ENCODE measurements around the gene RELL1.

RELL1 gene

DNA sequence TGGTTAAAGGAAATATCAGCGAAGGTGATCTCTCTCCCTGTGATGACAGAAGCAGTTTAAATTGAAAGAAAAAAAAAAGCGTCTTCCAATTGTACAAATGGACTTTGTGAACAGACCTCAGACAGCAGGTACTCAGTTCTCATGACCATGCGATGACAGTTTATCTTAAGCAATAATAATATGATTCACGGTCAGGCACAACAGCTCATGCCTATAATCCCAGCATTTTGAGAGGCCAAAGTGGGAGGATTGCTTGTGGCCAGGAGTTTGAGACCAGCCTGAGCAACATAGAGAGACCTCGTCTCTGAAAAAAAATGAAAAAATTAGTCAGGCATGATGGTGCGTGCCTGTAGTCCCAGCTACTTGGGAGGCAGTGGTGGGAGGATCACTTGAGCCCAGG, 51.0 kb downstream of the RELL1 start:
- no peak for DNase-seq (ENCODE audit: low read depth in 2 of 2)

DNA sequence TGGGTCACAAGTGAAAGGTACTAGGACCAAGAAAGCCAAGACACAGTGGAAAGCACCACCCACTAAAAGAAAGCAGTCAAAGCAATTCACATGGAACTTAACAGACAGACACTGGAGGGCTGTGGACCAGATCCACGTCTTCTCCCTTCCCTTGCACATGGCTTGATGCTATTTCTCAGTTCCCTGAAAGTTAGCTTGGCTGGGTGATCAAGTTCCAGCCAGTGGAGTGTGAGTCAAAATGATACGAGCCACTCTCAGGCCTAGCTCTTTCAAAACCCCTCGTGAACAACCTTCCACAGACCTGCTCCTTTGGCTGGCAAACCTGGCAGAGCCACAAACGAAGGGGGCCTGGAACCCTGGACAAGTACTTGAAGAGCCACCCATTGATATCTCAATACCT, 52.0 kb downstream of the RELL1 start:
- no peak for DNase-seq (ENCODE audit: low read depth in 2 of 2)

DNA sequence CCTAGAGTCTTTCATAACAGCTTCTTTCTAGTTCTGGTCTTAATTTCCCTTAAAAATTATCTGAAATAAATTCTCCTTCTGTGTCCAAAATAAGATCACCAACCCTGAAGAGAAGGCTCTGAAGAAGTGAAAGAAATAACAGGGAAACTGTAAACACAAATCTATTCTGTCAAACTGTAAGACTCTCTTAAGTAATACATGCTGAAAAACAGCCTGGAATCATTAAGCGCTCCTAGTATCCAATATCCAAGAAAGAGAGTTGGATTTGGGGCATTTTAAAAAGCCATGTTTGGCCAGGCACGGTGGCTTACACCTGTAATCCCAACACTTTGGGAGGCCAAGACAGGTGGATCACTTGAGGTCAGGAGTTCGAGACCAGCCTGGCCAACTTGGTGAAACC, 53.3 kb downstream of the RELL1 start:
- no peak for DNase-seq (ENCODE audit: low read depth in 2 of 2)

DNA sequence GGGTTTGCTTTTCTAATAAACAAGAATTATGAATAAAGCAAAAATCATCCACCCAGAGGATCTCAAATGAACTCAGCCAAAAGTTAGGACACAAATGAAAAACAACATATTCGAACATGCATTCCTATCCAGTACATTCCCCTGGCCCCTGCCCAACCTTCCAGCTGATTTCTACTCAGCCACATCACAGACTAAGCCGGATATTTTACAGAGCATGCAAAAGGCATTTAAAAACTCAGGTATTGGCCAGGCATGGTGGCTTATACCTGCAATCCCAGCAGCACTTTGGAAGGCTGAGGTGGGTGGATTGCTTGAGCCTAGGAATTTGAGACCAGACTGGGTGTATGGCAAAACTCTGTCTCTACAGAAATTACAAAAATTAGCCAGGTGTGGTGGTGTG, 54.6 kb downstream of the RELL1 start:
- DNase-seq (ENCODE audit: low read depth in 2 of 2), result no peak

DNA sequence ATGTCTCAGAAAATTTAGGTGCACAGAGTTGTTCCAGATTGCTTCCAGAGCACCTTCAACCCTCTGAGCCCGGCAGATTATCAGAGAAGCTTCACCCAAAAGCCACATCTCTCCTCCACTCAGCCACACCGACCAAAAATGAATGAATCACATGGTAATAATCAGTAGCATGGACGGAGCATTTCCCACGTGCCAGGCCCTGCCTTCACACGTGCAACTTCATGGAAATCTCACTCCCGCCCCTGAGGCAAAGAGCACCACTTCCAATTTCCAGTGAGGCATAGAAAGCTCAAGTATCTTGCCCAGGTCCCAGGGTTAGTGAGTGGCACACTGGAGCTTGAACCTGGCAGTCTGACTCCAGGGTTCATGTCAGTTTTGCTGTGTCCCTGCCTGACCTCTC, 56.5 kb downstream of the RELL1 start:
- no peak for DNase-seq (ENCODE audit: low read depth in 2 of 2)

DNA sequence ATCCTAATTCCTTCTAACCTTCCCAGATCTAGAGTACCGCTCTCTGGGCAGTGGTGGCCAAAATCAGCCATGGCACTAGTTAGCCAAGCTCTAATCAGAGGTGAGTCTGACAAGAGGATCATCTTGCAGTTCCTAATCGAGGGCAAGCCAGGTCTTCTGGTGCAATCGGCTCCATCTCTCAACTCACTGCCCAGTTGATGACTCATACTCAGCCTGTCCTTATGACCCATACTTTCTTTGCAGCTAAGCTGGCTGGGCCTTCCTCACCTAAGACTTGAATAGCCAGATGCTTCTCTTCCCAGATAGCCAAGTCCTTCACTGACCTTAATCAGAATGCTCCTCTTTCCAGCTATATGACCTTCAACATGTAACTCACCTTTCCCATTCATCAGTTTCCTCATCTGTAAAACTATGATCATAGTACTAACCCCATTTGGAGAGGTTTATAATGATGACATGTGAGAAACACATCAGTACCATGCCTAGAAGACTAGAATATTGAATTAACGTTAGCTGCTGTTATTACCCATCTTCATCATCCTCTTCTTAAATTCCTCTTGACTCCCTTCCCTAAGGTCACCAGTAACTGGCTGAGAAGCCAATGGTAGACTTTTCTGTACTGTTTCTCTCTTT, 57.1 kb downstream of the RELL1 start:
- no peak for DNase-seq (ENCODE audit: low read depth in 2 of 2)

DNA sequence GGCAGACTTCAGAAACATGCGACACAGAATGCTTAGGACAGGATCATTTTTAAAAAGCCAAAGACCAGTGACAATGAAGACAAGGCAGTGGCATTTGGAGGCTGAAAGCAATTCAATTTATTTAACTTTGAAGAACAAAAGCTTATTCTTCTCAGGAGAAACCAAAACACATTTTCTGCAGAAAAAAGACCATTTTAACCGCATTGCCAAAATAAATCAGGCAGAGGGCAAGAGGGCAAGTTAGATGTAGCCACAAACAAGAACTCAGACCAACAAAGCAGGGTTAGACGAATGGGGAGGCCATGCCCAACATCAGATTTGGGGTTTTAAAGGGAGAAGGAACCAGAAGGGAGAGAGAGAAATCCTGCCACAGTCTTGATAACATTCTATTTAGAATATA, 58.9 kb downstream of the RELL1 start:
- DNase-seq (ENCODE audit: low read depth in 2 of 2), result no peak

DNA sequence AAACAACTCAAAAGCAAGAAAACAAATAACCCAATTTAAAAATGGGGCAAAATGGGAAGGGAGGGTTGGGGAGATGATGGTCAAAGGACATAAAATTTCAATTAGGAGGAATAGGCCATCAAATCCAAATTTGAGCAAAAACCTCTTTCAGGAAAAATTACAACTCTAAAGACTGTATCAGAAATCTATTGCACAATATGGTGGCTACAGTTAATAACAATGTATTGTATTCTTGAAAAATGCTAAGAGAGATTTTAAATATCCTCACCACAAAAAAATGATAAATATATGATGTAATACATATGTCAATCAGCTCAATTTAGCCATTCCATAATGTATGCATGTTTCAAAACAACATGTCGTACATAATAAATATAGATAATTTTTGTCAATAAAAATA, 60.7 kb downstream of the RELL1 start:
- DNase-seq (ENCODE audit: low read depth in 2 of 2), result no peak

DNA sequence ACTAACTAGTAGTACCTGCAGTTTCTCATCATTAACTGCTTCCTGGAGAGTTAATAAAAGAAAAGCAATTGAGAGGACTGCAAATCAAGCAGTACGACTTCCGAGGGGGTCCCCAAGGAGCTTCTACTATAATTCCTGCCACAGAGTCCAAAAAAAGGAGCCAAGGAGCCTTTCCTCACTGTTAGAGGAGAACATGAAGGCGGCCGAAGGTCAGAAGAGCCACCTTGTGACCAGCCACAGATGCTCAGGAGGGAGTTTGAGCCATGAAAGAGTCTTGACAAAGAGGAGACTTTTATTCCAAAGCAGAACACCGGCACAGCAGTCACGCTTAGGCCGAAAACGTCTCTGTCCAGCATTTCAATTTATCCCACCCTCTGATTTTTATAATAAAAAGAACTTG, 62.2 kb downstream of the RELL1 start:
- no peak for DNase-seq (ENCODE audit: low read depth in 2 of 2)

DNA sequence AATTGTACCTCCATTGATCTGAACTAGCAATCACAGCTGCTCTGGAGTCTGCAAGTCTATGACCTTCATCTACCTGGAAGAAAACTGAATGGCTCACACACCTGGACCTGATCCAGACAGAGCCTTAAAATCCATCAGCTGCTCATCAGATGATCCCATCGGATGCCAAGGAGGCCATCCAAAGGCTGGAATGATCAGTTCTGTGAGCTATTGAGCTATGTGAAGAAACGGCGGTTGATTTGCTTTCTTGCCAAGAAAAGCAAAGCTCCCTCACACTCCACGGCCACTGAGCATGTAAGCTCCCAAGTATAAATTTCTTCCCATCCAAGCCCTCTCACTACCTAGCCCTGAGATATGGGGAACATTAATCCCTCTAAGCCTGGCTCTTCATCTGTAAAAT, 63.1 kb downstream of the RELL1 start:
- no peak for DNase-seq (ENCODE audit: low read depth in 2 of 2)

DNA sequence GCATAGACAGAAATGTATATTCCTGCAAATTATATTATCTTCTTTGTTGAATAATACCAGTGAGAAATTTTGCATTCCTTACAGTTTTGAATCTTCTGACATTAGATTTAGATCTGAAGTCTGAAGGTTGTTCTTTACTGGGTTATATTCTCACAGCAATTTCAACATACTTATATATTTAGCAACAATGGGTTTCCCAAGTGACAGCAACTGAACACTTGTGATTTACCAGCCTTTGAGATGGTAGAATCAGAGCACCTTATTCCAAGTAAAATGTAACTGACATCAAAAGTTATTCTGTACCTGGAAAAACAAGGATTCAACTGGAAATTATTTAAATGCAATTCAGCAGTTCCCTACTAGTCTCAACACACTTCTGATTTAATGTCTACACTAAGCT, 66.0 kb downstream of the RELL1 start:
- DNase-seq (ENCODE audit: low read depth in 2 of 2), result no peak

DNA sequence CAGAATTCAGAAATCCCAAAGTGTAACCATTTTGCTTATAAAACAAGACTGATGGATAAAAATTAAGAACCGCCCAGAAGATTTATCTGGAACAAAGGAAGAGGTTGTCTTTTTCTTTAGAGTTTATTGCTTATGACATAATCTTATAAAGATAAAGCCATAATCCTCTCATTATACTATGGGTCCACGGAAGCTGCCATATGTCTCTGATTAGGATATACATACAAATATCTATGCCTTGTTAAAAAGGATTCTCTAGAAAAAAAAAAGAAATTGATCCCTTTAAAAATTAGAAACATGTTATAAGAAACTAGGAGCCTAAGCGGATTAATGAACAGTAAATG, 70.5 kb downstream of the RELL1 start:
- DNase-seq (ENCODE audit: low read depth in 2 of 2), result no peak

DNA sequence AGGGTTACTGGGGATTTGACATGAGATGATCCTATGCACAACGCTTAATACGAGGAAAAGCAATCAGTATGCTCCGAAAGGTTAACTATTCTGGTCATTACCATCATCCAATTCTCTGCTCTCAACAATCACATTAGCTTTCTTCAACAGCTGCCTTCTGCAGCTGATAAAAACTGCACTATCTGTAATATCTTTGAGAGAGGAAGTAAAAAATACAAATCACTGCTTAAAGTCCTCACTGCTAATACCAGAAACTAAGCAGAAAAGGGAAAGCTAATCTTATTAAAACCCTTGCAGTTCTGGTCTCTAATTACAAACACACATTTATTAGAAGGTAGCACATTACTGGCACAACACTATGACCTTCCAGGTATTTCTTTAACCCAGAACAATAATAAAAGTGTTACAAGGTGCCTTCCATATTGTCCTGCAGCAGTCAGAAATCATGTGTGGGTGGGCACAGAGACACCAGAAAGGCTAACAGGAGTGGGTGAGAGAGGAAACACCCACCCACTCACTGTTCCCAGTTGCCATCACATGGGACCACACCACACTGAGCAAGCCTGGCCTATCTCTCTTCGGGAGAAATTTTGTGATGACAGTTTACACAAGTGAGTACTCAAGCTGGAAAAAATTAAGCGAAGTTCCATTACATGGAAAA, 71.0 kb downstream of the RELL1 start:
- no peak for DNase-seq (ENCODE audit: low read depth in 2 of 2)

DNA sequence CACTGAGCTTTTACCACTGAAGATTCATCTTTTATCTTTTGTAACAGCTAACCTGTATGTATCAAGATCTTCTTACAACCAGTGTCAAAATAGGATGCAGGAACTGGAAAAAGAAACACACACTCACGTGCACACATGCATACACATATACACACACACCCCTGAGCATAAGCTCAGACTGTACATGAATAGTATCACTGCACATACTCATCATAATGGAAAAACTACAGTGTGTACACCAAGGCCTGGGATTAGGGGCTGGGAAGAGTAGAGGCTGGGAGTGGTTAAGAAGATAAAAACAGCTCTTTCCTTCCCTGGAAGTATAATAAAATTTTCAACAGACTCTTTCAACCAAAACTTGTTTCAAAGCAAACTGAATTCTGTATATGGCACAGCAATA, 73.4 kb downstream of the RELL1 start:
- DNase-seq (ENCODE audit: low read depth in 2 of 2), result no peak

DNA sequence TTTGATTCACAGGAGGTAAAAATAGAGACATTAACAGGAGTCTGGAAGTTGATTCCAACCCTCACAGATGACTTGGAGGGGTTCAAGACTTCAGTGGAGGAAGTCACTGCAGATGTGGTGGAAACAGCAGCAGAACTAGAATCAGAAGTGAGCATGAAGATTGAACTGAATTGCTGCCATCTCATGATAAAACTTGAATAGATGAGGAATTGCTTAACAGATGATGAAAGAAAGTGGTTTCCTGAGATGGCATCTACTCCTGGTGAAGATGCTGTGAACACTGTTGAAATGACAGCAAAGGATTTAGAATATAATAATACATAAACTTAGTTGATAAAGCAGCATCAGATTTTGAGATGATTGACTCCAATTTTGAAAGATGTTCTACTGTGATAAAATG, 76.5 kb downstream of the RELL1 start:
- DNase-seq (ENCODE audit: low read depth in 2 of 2), result no peak

DNA sequence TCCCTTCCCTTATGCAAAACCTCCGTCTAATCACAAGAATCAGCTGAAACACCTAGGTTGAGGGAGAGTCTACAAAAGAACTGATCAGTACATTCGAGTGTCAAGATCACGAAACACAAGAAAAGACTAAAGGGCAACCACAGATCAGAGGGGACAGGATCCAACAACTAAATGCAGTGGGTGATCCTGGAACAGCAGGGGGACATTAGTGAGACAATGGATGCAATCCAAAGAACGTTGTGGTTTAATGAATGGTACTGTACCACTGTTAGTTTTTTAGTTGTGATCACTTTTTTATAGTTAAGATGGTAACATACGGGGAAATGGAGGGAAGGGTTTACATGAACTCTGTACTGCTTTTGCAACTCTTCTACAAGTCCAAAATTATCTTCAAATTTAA, 79.2 kb downstream of the RELL1 start:
- no peak for DNase-seq (ENCODE audit: low read depth in 2 of 2)

DNA sequence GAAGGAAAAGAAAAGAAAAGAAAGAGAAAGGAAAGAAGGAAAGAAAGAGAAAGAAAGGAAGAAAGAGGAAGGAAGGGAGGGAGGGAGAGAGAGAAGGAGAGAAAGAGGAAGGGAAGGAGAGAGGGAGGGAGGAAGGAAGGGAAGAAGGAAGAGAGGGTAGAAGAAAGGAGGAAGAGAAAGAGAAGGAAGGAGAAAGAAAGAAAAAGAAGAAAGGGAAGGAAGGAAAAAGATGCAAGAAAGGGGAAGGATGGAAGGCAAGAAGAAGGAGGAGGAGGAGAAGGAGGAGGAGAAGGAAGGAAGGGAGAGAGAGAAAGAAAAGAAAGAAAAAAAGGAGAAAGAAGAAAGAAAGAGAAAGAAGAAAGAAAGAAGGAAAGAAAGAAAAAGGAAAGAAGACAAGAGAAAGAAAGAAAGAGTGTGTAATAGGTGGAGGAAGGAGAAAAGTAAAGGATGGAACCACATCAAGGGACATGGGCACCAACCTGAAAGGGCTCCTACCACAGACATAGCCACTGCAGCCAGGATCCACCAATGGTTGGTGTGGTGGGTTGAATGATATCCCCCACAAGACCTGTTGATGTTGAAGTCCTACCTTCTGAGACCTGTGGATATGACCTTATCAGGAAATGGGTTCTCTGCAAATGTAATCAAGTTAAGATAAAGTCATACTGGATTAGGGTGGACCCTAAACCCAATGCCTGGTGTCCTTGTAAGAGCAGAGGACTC, 80.2 kb downstream of the RELL1 start:
- DNase-seq (ENCODE audit: low read depth in 2 of 2), result no peak

DNA sequence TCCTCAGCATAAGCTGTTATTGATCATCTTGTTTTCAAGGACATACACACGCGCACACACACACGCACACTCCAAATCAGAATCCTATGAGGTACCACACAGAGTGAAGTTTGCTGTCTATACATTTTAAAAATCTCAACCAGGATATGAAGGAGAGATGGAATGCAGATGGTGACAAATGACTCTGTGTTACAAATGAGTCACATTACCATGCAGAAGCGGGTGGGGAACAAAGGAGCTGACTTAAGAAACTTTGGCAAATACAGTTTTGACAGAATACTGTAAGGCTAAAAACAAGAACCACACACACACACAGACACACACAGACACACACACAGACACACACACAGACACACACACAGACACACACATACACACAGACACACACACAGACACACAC, 81.7 kb downstream of the RELL1 start:
- no peak for DNase-seq (ENCODE audit: low read depth in 2 of 2)

DNA sequence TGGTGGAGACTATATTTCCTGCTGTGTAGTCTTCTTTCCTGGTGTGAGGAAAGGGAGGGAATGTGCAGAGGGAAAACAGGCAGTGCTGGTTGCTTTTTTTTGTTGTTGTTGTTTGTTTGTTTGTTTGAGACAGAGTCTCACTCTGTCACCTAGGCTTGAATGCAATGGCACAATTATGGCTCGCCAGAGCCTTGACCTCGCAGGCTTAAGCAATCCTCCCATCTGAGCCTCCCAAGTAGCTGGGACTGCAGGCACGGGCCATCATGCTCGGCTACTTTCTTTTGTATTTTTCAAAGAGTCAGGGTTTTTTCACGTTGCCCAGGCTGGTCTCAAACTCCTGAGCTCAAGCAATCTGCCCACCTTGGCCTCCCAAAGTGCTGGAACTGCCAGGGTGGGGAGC, 82.5 kb downstream of the RELL1 start:
- DNase-seq (ENCODE audit: low read depth in 2 of 2), result no peak

DNA sequence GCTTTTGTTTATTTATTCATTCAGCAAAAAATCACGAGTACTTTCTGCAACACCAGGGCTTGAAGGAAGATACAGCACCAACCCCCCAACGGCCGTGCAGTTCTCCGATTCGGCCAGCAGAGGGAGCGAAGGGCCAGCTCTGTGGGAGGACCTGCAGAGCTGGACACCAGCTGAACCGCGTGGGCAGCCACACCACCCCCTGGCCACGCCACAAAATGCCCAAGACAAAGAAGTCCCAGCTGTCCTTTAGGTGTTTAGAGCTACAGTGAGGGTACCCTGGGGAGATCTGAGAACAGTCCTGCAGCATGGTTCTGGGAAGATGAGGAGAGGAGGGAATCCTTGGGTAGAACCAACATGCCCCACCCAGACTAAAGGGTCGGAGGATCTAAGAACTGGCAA, 83.1 kb downstream of the RELL1 start:
- DNase-seq (ENCODE audit: low read depth in 2 of 2), result peak; percentile 64 to 67

DNA sequence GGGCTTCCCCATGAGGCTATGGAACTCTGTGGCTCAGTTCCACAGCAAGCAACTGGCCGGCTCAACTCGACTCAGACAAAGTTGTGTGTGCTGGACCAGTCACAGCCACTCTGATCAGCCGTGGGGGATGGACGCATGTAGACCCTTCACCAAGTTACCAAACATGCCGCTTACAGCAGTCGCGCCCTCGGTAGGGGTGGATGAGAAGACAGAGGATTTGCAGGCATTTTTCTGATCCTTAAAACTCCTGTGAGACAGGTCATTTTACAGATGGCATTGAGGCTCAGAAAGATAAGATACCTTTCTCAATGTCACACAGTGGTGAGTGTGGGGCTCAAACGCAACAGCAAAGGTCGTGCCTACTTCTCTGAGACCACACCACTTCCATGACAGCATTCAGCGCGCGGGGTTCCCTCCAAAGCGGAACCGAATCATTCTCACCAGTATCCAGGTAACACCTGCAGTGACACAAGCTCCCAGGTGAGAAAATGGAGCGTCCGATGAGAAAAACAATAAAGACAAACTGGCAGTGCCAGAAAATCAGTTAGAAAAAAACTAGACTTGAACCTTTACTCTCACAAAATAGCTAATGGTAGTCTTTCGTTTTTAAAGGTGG, 83.6 kb downstream of the RELL1 start:
- no peak for DNase-seq (ENCODE audit: low read depth in 2 of 2)

DNA sequence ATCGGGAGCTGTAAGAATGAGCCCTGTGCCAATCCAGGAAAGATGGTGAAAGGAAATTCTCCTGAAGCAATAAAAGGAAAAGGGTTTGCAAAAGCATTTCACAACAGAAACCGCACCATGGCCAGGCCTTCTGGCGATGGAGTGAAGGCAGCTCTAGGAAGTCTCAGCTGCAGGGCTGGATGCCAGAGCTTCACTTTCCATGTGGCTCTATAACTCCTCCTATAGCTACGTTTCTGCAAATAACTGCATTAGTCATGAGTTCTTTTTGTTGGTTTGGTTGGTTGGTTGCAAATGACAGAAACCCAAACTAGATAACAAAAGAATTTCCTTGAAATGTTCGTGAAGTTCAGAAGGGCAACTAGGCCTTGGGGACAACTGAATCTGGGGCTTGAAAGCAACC, 84.6 kb downstream of the RELL1 start:
- no peak for DNase-seq (ENCODE audit: low read depth in 2 of 2)
